Stomach (tissue), 9 donors: ENCODE measurements around the gene PITPNB. TPM values are rescaled to one million over a fixed set of nuclear protein-coding genes. Genes with fewer than 3 reads are reported as not detected.

Source experiments
- DNase-seq, 2 donors: peaks; one replicate each; pipeline versions ENCODE4 v3.0.0 to v3.0.0-alpha.2; 2013 to 2019
- H3K27ac ChIP-seq, 5 donors: fragments of 200-600 bp in 4 of 5; sonication (generic) in 4 of 5; one replicate each; pipeline ENCODE4 v1.5.1; 2013 to 2019; ENCODE audit warnings: mild to moderate bottlenecking in 1 of 5, moderate library complexity in 1 of 5
- H3K27me3 ChIP-seq, 3 donors: fragments of 200-600 bp; sonication (generic); one replicate each; pipeline ENCODE4 v1.5.1; 2017 to 2019; ENCODE audit warnings: mixed run types in 1 of 3
- H3K36me3 ChIP-seq, 4 donors: fragments of 200-600 bp; sonication (generic); 1 replicate in 3 of 4; 2 replicates in 1 of 4; pipeline ENCODE4 v1.5.1; 2016 to 2019
- H3K4me1 ChIP-seq, 4 donors: fragments of 200-600 bp; sonication (generic); one replicate each; pipeline ENCODE4 v1.5.1; 2016 to 2019
- H3K4me3 ChIP-seq, 4 donors: fragments of 200-600 bp; sonication (generic) in 3 of 4; one replicate each; pipeline ENCODE4 v1.5.1; 2016 to 2019; ENCODE audit warnings: mild to moderate bottlenecking in 1 of 4
- H3K9me3 ChIP-seq, 4 donors: fragments of 200-600 bp; sonication (generic); one replicate each; pipeline ENCODE4 v1.5.1; 2016 to 2019
- CTCF ChIP-seq, 7 experiments: fragments of 450-650 bp in 4 of 7; fragments of 200-600 bp in 3 of 7; sonication (generic) in 3 of 7; IDR thresholded peaks; one replicate each; pipeline ENCODE4 v1.5.1; 2016 to 2019; ENCODE audit warnings: antibody characterized with exemption in 7 of 7, control low read depth in 2 of 7, mild to moderate bottlenecking in 1 of 7
- EP300 ChIP-seq: sonication (generic); formaldehyde crosslinking; IDR thresholded peaks from one replicate; pipeline ENCODE4 v1.6.1; 2017; ENCODE audit warnings: antibody characterized with exemption
- POLR2A ChIP-seq, 4 donors: fragments of 450-650 bp; IDR thresholded peaks; one replicate each; pipeline ENCODE4 v1.6.1; 2016; ENCODE audit warnings: antibody characterized with exemption in 4 of 4, control low read depth in 2 of 4, mild to moderate bottlenecking in 1 of 4, moderate library complexity in 1 of 4
- POLR2AphosphoS5 ChIP-seq, 3 donors: sonication (generic); formaldehyde crosslinking; IDR thresholded peaks; one replicate each; pipeline ENCODE4 v1.6.1; 2016; ENCODE audit warnings: antibody characterized with exemption in 3 of 3
- WGBS, 5 donors: extraction: QIAGEN DNeasy Blood & Tissue Kit in 3 of 5; methylation state at CpG; one replicate each; pipeline versions ENCODE4 v1.1.5 to v1.1.7; 2013 to 2018; 5-methylcytosine and 5-hydroxymethylcytosine counted together
- intact Hi-C: fragments of 100-400 bp; cut with DNase I; formaldehyde crosslinking; loops from one replicate; pipeline ENCODE4 v1.15.1; 2023; ENCODE audit warnings: low total_unique reads
- polyA plus RNA-seq, 3 donors: library from polyadenylated mRNA; stranded (reverse); fragments of 200-250 nt; gene quantifications; one replicate each; pipeline ENCODE4 v1.2.3, GENCODE V29; 2013
- total RNA-seq, 5 donors: library from RNA; depleted of rRNA; stranded (reverse); fragments of >200 nt; gene quantifications; one replicate each; pipeline versions ENCODE4 v1.1.0 to v1.2.3, GENCODE V29; 2014 to 2016
- donor health status: healthy with polysubstance abuse.
- donor health status: Bipolar disorder and iron deficiency.
- donor health status: healthy.

PITPNB gene
- total and polyA plus RNA-seq, 8 donors: 6.7 to 91.6 (median 29.9) TPM

- Histone ChIP-seq H3K36me3 (peaks cover 0 to 11% (median 3%) of the 10 kb centered on the region in 4 donors), H3K4me3 (no peak overlapping the region), H3K27me3 (no peaks in the 10 kb centered on the region), H3K9me3 (no peaks in the 10 kb centered on the region), H3K4me1 (peaks cover 16 to 96% (median 68%) of the 10 kb centered on the region in 4 donors), H3K27ac (peak overlapping the region in 1 of 5 donors; percentile 83)
- DNase-seq: no peak
- TF ChIP-seq EP300 (no peak), POLR2AphosphoS5 (IDR thresholded peaks at IDR 0.05) (no peak), CTCF (IDR thresholded peaks at IDR 0.05) (no peak), POLR2A (IDR thresholded peaks at IDR 0.05) (no peak)
- intact Hi-C loops: no loop called here
These were observed 40.5 kb downstream of the PITPNB start for GRCh38 chr22:27878541-27878940.

GRCh38 chr22:27877501-27877900, 41.6 kb downstream of the PITPNB start:
- Histone ChIP-seq H3K36me3 (peaks cover 0 to 17% (median 12%) of the 10 kb centered on the region in 4 donors), H3K4me3 (no peak overlapping the region), H3K9me3 (no peaks in the 10 kb centered on the region), H3K4me1 (peaks cover 18 to 96% (median 71%) of the 10 kb centered on the region in 4 donors), H3K27me3 (no peaks in the 10 kb centered on the region), H3K27ac (peak overlapping the region in 2 of 5 donors; percentile 36 to 83)
- intact Hi-C loops: no loop called here
- WGBS, 5 donors: 72 to 83% (median 78%) methylated on average over 2 of the region's 2 CpGs
- DNase-seq: no peak
- no peak for TF ChIP-seq POLR2AphosphoS5 (IDR thresholded peaks at IDR 0.05)
- TF ChIP-seq CTCF (IDR thresholded peaks at IDR 0.05): no peak
- TF ChIP-seq EP300: no peak

GRCh38 chr22:27876684-27877083, 42.4 kb downstream of the PITPNB start:
- no peak for DNase-seq
- Histone ChIP-seq H3K4me3 (no peak overlapping the region), H3K36me3 (peaks cover 2 to 26% (median 20%) of the 10 kb centered on the region in 4 donors), H3K27me3 (no peaks in the 10 kb centered on the region), H3K9me3 (no peaks in the 10 kb centered on the region), H3K4me1 (peaks cover 18 to 92% (median 65%) of the 10 kb centered on the region in 4 donors), H3K27ac (peak overlapping the region in 3 of 5 donors; percentile 36 to 83 (median 41))
- 19 to 44% (median 27%) methylated on average over 1 of the region's 1 CpG for WGBS, 5 donors
- TF ChIP-seq EP300: no peak
- TF ChIP-seq POLR2A (IDR thresholded peaks at IDR 0.05): no peak
- no peak for TF ChIP-seq CTCF (IDR thresholded peaks at IDR 0.05)
- TF ChIP-seq POLR2AphosphoS5 (IDR thresholded peaks at IDR 0.05): no peak
- intact Hi-C loops: no loop called here

- no peak for DNase-seq
- Histone ChIP-seq H3K27me3 (no peaks in the 10 kb centered on the region), H3K27ac (peak overlapping the region in 3 of 5 donors; percentile 41 to 83 (median 69)), H3K4me3 (no peak overlapping the region), H3K9me3 (no peaks in the 10 kb centered on the region), H3K4me1 (peaks cover 23 to 92% (median 62%) of the 10 kb centered on the region in 4 donors), H3K36me3 (peaks cover 8 to 33% (median 27%) of the 10 kb centered on the region in 4 donors)
- TF ChIP-seq POLR2AphosphoS5 (IDR thresholded peaks at IDR 0.05) (no peak), CTCF (IDR thresholded peaks at IDR 0.05) (no peak), EP300 (no peak), POLR2A (IDR thresholded peaks at IDR 0.05) (no peak)
- WGBS, 5 donors: 73 to 84% (median 79%) methylated on average over 2 of the region's 2 CpGs
- intact Hi-C loops: no loop called here
These were observed 43.1 kb downstream of the PITPNB start for GRCh38 chr22:27875951-27876350.
